NCI-H2107 treated with DMSO at 0.1 percent for 48 hours (cell line): Measurements from ENCODE around the gene TAF9B.
"Not testable (repeated sequence)": the region's sequence is repeated elsewhere in the genome, so short reads cannot be mapped to it uniquely, and the experiment has no call there.

Source experiments
- DNase-seq: peaks from one replicate; lab custom pipeline; 2025; ENCODE audit not compliant: unreplicated experiment; lab: John Stamatoyannopoulos, UW

The TAF9B gene, protein sequence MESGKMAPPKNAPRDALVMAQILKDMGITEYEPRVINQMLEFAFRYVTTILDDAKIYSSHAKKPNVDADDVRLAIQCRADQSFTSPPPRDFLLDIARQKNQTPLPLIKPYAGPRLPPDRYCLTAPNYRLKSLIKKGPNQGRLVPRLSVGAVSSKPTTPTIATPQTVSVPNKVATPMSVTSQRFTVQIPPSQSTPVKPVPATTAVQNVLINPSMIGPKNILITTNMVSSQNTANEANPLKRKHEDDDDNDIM

DNA sequence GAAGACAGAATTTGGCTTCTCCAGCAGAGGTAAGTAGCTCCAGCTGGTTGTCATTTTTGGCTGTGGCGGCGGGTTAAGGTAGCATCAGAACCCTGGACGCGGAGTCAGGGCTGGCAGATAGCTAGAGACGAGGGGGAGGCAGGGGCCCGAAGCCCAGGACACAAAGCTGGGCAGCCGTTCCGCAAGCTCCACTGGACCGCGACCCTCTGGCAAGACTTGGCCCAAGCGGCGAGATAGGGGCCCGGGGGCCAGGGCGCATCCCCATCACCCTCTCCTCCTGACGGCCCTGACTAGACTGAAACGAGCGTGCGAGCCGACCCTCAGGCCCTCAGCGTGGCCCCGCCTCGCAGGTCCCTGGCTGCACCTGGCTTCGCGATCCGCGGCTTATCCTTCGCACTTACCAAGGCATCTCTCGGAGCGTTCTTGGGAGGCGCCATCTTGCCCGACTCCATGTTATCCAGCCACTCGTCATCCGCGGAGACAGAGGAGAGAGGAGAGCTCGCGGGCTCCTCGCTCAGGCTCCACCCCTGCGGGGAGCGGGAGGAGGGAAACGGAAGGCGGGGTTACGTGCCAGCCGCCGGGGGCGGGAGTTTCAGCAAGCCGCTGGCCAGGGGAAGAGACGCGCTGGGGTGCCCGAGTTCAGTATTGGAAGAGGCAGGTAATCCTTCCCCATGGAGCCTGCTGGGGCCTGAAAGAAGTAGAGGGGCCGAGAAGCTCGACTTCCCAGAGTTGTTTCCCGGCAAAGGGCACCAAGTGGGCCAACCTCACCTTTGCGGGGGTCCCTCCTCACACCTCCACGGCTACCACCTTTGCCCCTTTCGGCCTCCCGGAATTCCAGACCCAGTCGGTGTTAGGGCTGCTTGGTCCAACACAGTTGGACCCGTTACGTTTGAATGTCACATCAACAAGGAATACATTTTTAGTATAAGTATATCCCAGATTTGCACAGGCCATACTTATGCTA is at the start of gene TAF9B:
Gene TAF9B (minus strand): TSS at position 491 of the 964 bp plus-strand sequence. CDS start 39 bp downstream, at position 452.
- DNase-seq: peak; percentile 88

GRCh38 chrX:78182881-78183280 is 43.4 kb upstream of the TAF9B start:
- DNase-seq: no peak

- DNase-seq: no peak
Observed at GRCh38 chrX:78181307-78181706, 41.9 kb upstream of the TAF9B start.

GRCh38 chrX:78168065-78168464 is 28.6 kb upstream of the TAF9B start:
- peak; percentile 34 for DNase-seq

DNA sequence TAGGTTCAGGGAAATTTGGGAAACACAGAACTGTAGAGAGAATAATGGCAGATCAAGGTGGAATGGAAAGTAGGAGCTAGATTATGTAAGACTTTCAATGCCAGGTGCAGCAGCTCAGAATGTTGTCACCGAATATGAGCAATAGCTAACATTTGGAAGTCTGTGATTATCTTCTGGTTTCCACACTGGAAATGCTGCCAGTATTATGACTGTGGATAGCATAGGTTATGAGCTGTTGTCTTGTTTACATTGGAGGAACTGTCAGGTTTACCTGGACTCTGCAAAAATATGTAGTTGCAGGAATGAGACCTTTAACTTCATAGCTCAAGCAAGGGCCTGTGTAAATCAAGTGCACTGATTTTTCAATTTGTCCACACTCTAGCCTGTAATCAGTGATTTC is 26.0 kb upstream of the TAF9B start:
- no peak for DNase-seq

GRCh38 chrX:78163175-78163574 is 23.7 kb upstream of the TAF9B start:
- not testable (repeated sequence) for DNase-seq

GRCh38 chrX:78160711-78161110 is 21.3 kb upstream of the TAF9B start:
- not testable (repeated sequence) for DNase-seq

- DNase-seq: not testable (repeated sequence)
Observed at GRCh38 chrX:78157846-78158245, 18.4 kb upstream of the TAF9B start.

DNA sequence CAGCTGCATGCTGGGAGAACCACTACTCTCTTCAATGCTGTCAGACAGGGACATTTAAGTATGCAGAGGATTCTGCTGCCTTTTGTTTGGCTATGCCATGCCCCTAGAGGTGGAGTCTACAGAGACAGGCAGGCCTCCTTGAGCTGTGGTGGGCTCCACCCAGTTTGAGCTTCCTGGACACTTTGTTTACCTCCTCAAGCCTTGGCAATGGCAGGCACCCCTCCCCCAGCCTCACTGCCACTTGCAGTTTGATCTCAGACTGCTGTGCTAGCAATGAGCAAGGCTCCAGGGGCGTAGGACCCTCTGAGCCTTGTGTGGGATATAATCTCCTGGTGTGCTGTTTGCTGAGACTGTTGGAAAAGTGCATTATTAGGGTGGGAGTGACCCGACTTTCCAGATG is 17.9 kb upstream of the TAF9B start:
- DNase-seq: not testable (repeated sequence)

GRCh38 chrX:78147002-78147540 is 7.6 kb upstream of the TAF9B start:
- not testable (repeated sequence) for DNase-seq

- DNase-seq: no peak
Observed at GRCh38 chrX:78140206-78140605, 756 bp upstream of the TAF9B start.

DNA sequence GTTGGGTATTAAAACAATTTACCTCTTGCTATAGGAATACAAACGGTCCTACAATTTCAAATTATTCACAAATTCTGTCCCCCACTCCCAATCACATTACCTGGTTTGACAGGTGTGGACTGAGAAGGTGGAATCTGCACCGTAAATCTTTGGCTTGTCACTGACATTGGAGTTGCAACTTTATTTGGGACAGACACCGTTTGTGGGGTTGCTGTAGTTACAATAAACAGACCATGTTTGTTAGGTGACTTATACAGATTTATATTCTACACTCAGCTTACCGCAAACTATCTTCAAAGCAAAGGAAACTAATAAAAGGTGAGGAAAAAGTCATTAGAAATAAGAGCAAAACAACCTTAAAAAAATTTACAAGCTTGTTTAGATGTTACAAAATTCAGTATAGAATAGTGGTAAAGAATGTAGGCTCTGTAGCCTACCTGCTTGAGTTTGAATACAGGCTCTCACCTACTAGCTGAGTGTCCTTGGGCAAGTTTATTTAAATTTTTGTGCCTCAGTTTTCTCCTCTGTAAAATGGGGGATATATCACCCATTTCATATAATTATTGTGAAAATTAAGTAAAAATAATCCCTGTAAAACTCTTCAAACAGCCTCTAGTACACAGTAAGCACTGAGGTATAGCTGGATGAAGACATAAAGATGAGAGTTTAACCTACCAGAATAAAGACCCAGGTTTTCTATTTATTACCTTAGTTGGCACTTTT is 6.1 kb downstream of the TAF9B start:
- DNase-seq: no peak

DNA sequence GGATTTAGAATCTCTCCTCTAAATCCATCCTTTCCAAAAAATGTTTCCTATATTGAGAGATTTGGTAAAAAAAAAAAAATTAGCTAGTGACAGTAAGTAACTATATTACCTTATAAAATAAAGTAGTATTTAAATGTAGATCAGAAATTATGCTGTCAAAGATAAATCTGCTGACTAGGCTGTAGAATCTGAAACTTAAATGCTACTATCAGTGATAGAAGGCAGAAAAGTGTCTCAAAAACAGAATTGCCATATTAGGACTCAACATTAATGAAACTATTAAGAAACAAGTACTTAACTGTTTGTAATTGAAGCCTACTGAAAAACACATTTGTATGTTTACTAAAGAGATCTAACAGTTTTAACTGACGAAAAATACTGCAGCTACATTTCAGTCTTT is 8.3 kb downstream of the TAF9B start:
- DNase-seq: no peak

GRCh38 chrX:78130396-78130795 is 9.1 kb downstream of the TAF9B start:
- DNase-seq: no peak

GRCh38 chrX:78129714-78130113 is 9.7 kb downstream of the TAF9B start:
- DNase-seq: no peak

- not testable (repeated sequence) for DNase-seq
Observed at GRCh38 chrX:78125781-78126180, 13.7 kb downstream of the TAF9B start.

DNA sequence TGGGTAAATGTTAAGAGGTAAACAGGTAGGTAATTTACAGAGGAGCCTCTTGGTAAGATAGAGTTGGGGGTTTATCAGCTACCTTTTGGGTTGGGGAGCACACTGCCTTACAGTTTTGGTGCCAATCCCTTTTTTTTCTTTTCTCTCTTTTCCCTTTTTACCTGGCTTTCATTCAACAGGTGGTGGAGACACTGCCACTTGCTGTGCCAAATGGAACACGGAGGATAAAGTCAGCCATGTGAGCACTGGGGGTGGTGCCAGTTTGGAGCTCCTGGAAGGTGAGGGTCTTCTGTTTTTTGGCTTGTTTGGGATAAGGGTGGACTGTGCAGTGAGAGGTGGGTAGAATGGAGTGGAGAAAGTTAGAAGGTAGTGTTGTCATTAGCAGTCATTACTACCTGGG is 14.3 kb downstream of the TAF9B start:
- DNase-seq: no peak

DNA sequence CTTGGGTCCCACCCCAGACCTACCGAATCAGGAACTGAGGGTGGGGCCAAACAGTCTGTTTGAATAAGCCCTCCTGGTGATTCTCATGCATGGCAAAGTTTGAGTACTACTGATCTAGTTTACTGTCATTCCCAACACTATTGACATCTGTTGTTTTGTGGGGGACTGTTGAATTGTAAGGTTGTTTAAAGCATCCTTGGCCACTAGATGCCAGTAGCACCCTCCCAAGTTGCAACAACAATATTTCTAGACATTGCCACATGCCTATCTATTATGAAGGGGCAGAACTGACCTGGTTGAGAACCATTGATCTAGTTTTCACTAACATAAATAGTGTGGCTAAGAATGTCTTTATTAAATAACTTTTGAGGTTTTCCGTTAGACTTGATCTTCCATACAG is 15.1 kb downstream of the TAF9B start:
- no peak for DNase-seq

- no peak for DNase-seq
Observed at GRCh38 chrX:78123190-78123589, 16.3 kb downstream of the TAF9B start.

DNA sequence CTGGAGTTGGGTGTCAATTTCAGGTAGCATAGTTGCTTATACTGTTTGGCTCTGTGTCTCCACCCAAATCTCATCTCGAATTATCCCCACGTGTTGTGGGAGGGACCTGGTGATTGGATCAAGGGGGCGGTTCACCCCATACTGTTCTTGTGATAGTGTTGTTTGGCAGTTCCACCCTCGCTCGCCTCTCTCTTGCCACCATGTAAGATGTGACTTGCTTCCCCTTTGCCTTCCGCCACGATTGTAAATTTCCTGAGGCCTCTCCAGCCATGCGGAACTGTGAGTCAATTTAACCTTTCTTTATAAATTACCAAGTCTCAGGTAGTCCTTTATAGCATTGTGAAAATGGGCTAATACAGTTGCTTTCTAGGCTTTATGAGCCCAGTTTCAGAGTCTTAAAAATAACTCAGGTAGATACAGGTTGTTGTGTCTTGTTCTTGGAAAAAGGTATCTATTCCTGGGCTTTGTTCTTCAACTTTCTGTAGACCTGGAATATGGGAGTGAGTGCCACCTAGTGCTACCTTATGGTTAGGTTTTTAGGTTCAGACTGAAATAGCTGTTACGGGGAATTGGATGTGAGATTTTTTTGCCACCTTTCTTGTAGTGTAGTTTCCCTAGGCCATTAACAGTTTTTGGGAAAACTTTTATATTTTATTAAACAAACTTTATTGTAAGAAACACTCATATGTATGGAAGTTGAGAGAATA is 19.8 kb downstream of the TAF9B start:
- peak; percentile 24 for DNase-seq

DNA sequence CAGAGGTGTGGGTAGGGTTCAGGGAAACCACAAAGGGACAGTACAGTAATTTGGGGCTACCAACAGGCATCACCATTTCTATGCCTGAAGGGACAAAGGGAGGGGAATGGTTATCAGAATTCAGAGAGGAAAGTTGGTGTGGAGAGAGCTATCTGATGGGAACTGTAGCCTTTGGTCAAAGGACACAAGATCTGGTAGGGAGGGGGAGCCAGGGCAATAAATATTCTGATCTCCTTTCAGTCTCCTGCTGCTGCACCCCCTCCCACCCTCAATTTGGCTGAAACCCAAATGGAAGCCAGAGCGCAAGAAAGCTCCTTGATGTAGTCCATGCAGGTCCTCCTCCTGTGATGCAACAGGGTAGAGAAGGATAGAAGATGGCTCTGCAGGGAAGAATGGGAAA is 20.8 kb downstream of the TAF9B start:
- DNase-seq: no peak
